HG02623 (cell line): ENCODE data around the gene SNCG.
"Not testable (repeated sequence)": the region's sequence is repeated elsewhere in the genome, so short reads cannot be mapped to it uniquely, and the experiment has no call there.

ENCODE experiments used
- ATAC-seq: cut with Tn5 transposase; IDR thresholded peaks from one replicate; pipeline ENCODE4 v1.9.1; 2021; ENCODE audit warnings: moderate library complexity; ENCODE audit not compliant: unreplicated experiment

The SNCG gene

GRCh38 chr10:86944907-86945306, 13.5 kb upstream of the SNCG start:
- no peak for ATAC-seq

- ATAC-seq = no peak
Measured at GRCh38 chr10:86945361-86946212, 12.8 kb upstream of the SNCG start.

GRCh38 chr10:86946213-86947155, 11.9 kb upstream of the SNCG start:
- no peak for ATAC-seq

GRCh38 chr10:86947806-86948205, 10.6 kb upstream of the SNCG start:
- not testable (repeated sequence) for ATAC-seq

- ATAC-seq = no peak
Measured at GRCh38 chr10:86950349-86950748, 8.1 kb upstream of the SNCG start.

GRCh38 chr10:86951184-86951761, 7.1 kb upstream of the SNCG start:
- no peak for ATAC-seq

GRCh38 chr10:86952106-86952505, 6.3 kb upstream of the SNCG start:
- ATAC-seq = no peak

GRCh38 chr10:86952697-86953096, 5.7 kb upstream of the SNCG start:
- not testable (repeated sequence) for ATAC-seq

- ATAC-seq = no peak
Measured at GRCh38 chr10:86953747-86954680, 4.4 kb upstream of the SNCG start.

- no peak for ATAC-seq
Measured at GRCh38 chr10:86954681-86955500, 3.5 kb upstream of the SNCG start.

- no peak for ATAC-seq
Measured at GRCh38 chr10:86955501-86956194, 2.8 kb upstream of the SNCG start.

- ATAC-seq = no peak
Measured at GRCh38 chr10:86956195-86956847, 2.1 kb upstream of the SNCG start.

GRCh38 chr10:86956848-86957448, 1.5 kb upstream of the SNCG start:
- no peak for ATAC-seq

GRCh38 chr10:86957471-86958115, 806 bp upstream of the SNCG start, which contains the start of gene MMRN2:
MMRN2 (minus strand) TSS chr10:86957615; CDS start chr10:86957541, 74 bp downstream.
- ATAC-seq = no peak

GRCh38 chr10:86958901-86959736, 720 bp downstream of the SNCG start:
- ATAC-seq = no peak

GRCh38 chr10:86959737-86960002, 1.3 kb downstream of the SNCG start:
- no peak for ATAC-seq
